ENCODE data around the gene TMEM33. TPM values are rescaled to one million over a fixed set of nuclear protein-coding genes. Genes with fewer than 3 reads are reported as not detected.

The TMEM33 gene
- total RNA-seq, 1 experiment from 2014 or later = 112 TPM

- DNase-seq (ENCODE audit: low read depth) = no peak
These were observed 3.9 kb downstream of the TMEM33 start for GRCh38 chr4:41939016-41939626.

GRCh38 chr4:41940834-41941233 is 5.6 kb downstream of the TMEM33 start:
- no peak for DNase-seq (ENCODE audit: low read depth)

GRCh38 chr4:41943506-41943905 is 8.3 kb downstream of the TMEM33 start:
- no peak for DNase-seq (ENCODE audit: low read depth)

GRCh38 chr4:41944089-41944488 is 8.9 kb downstream of the TMEM33 start:
- DNase-seq (ENCODE audit: low read depth) = no peak

GRCh38 chr4:41949531-41949930 is 14.3 kb downstream of the TMEM33 start:
- no peak for DNase-seq (ENCODE audit: low read depth)

- DNase-seq (ENCODE audit: low read depth) = peak; percentile 32
These were observed 22.4 kb downstream of the TMEM33 start for GRCh38 chr4:41957634-41958033.

- DNase-seq (ENCODE audit: low read depth) = peak; percentile 29
These were observed 27.9 kb downstream of the TMEM33 start for GRCh38 chr4:41963105-41963504.

GRCh38 chr4:41964401-41964800 is 29.2 kb downstream of the TMEM33 start:
- DNase-seq (ENCODE audit: low read depth) = no peak

- no peak for DNase-seq (ENCODE audit: low read depth)
These were observed 32.2 kb downstream of the TMEM33 start for GRCh38 chr4:41967392-41967791.

- no peak for DNase-seq (ENCODE audit: low read depth)
These were observed 34.4 kb downstream of the TMEM33 start for GRCh38 chr4:41969671-41970070.

GRCh38 chr4:41975341-41975740 is 40.1 kb downstream of the TMEM33 start:
- DNase-seq (ENCODE audit: low read depth) = no peak

GRCh38 chr4:41976775-41977516 is 41.7 kb downstream of the TMEM33 start:
- DNase-seq (ENCODE audit: low read depth) = no peak

- peak; percentile 34 for DNase-seq (ENCODE audit: low read depth)
These were observed 42.5 kb downstream of the TMEM33 start for GRCh38 chr4:41977709-41978108.

- DNase-seq (ENCODE audit: low read depth) = no peak
These were observed 46.2 kb downstream of the TMEM33 start, which contains the start of gene DCAF4L1 for GRCh38 chr4:41981456-41981855. TSS of gene DCAF4L1 (plus strand) at chr4:41981756. CDS start at chr4:41981793, 37 bp downstream.

- no peak for DNase-seq (ENCODE audit: low read depth)
These were observed 47.5 kb downstream of the TMEM33 start for GRCh38 chr4:41982716-41983115.

- DNase-seq (ENCODE audit: low read depth) = no peak
These were observed 49.9 kb downstream of the TMEM33 start for GRCh38 chr4:41985151-41985550.

- DNase-seq (ENCODE audit: low read depth) = no peak
These were observed 54.8 kb downstream of the TMEM33 start for GRCh38 chr4:41989994-41990364.

GRCh38 chr4:41990365-41991111 is 55.3 kb downstream of the TMEM33 start, which contains the start of gene SLC30A9:
TSS of gene SLC30A9 (plus strand) at chr4:41990530. CDS start at chr4:41990652, 122 bp downstream.
- peak; percentile 95 for DNase-seq (ENCODE audit: low read depth)

- peak; percentile 19 for DNase-seq (ENCODE audit: low read depth)
These were observed 56.9 kb downstream of the TMEM33 start for GRCh38 chr4:41991916-41992767.

GRCh38 chr4:41992967-41993857 is 58.0 kb downstream of the TMEM33 start:
- no peak for DNase-seq (ENCODE audit: low read depth)
